Stimulated activated naive CD8-positive, alpha-beta T cell treated with anti-CD3 and anti-CD28 coated beads, Interleukin-15, Interleukin-2, amounts not matched to agents 100 U/mL and 50 U/mL, for 24 hours (primary cell): ENCODE measurements around the gene ADAMTSL5.
"Not testable (repeated sequence)": the region's sequence is repeated elsewhere in the genome, so short reads cannot be mapped to it uniquely, and the experiment has no call there.

ENCODE experiments used
- ATAC-seq: fragments of 150-1000 bp; cut with Tn5 transposase; one replicate; pipeline ENCODE4 v1.10.0; 2021
- DNase-seq: peaks from one replicate; pipeline ENCODE4 v3.0.0; 2021

The ADAMTSL5 gene

GRCh38 chr19:1512671-1513498 lies at the start of gene ADAMTSL5:
ADAMTSL5 (minus strand) TSS chr19:1513019; CDS start chr19:1510943, 2,076 bp downstream.
- peak; percentile 85 for DNase-seq
- peak; percentile 88 for ATAC-seq

GRCh38 chr19:1561236-1561842 lies 48.5 kb upstream of the ADAMTSL5 start:
- no peak for ATAC-seq
- no peak for DNase-seq

- ATAC-seq (no peak), DNase-seq (no peak)
Observed at GRCh38 chr19:1560286-1560882, 47.6 kb upstream of the ADAMTSL5 start.

GRCh38 chr19:1558552-1558951 lies 45.7 kb upstream of the ADAMTSL5 start:
- no peak for ATAC-seq

GRCh38 chr19:1556390-1557070 lies 43.7 kb upstream of the ADAMTSL5 start:
- no peak for DNase-seq
- no peak for ATAC-seq

More at GRCh38 chr19:1558552-1558951, 45.7 kb upstream of the ADAMTSL5 start:
- no peak for DNase-seq

- ATAC-seq = no peak
Observed at GRCh38 chr19:1555487-1556389, 42.9 kb upstream of the ADAMTSL5 start.

GRCh38 chr19:1554968-1555367 lies 42.1 kb upstream of the ADAMTSL5 start:
- no peak for DNase-seq
- ATAC-seq = no peak

More at GRCh38 chr19:1555487-1556389, 42.9 kb upstream of the ADAMTSL5 start:
- DNase-seq = no peak

GRCh38 chr19:1553415-1553814 lies 40.6 kb upstream of the ADAMTSL5 start:
- DNase-seq = no peak
- ATAC-seq = no peak

GRCh38 chr19:1551068-1552040 lies 38.5 kb upstream of the ADAMTSL5 start:
- no peak for DNase-seq
- no peak for ATAC-seq

GRCh38 chr19:1549332-1549945 lies 36.6 kb upstream of the ADAMTSL5 start:
- ATAC-seq = no peak

GRCh38 chr19:1540365-1540925 lies 27.6 kb upstream of the ADAMTSL5 start:
- ATAC-seq (no peak), DNase-seq (no peak)

More at GRCh38 chr19:1549332-1549945, 36.6 kb upstream of the ADAMTSL5 start:
- no peak for DNase-seq

GRCh38 chr19:1539749-1540148 lies 26.9 kb upstream of the ADAMTSL5 start:
- ATAC-seq, DNase-seq: not testable (repeated sequence)

GRCh38 chr19:1538978-1539377 lies 26.2 kb upstream of the ADAMTSL5 start:
- ATAC-seq (no peak), DNase-seq (no peak)

- DNase-seq, ATAC-seq: not testable (repeated sequence)
Observed at GRCh38 chr19:1535699-1536098, 22.9 kb upstream of the ADAMTSL5 start.

GRCh38 chr19:1534972-1535371 lies 22.2 kb upstream of the ADAMTSL5 start:
- ATAC-seq = no peak
- no peak for DNase-seq

- ATAC-seq = no peak
- no peak for DNase-seq
Observed at GRCh38 chr19:1533510-1534150, 20.8 kb upstream of the ADAMTSL5 start.

- no peak for ATAC-seq
- no peak for DNase-seq
Observed at GRCh38 chr19:1532003-1532402, 19.2 kb upstream of the ADAMTSL5 start.

- DNase-seq = no peak
- no peak for ATAC-seq
Observed at GRCh38 chr19:1531587-1531986, 18.8 kb upstream of the ADAMTSL5 start.

- not testable (repeated sequence) for DNase-seq, ATAC-seq
Observed at GRCh38 chr19:1530856-1531255, 18.0 kb upstream of the ADAMTSL5 start.
